HL-60/S4 (cell line): ENCODE data around the gene IQCE.

Source experiments
- in situ Hi-C: fragments of 300-500 bp; cut with MboI; formaldehyde crosslinking; loops from 2 replicates; pipeline ENCODE4 v1.14.3; 2022; ENCODE audit warnings: low sequenced_read_pairs

Gene IQCE

GRCh38 chr7:2613098-2613930, 54.5 kb downstream of the IQCE start:
- in situ Hi-C loops = no loop called here

GRCh38 chr7:2613931-2614600, 55.3 kb downstream of the IQCE start:
- in situ Hi-C loops = no loop called here

GRCh38 chr7:2614631-2615330, 56.0 kb downstream of the IQCE start:
- in situ Hi-C loops = no loop called here

- in situ Hi-C loops = no loop called here
Measured at GRCh38 chr7:2616387-2617324, 57.9 kb downstream of the IQCE start.

- in situ Hi-C loops = no loop called here
Measured at GRCh38 chr7:2617325-2617905, 58.6 kb downstream of the IQCE start.

GRCh38 chr7:2619116-2619515, 60.3 kb downstream of the IQCE start:
- in situ Hi-C loops = no loop called here

GRCh38 chr7:2621061-2621828, 62.5 kb downstream of the IQCE start:
- in situ Hi-C loops = no loop called here

GRCh38 chr7:2621948-2622640, 63.3 kb downstream of the IQCE start:
- in situ Hi-C loops = no loop called here

- in situ Hi-C loops = no loop called here
Measured at GRCh38 chr7:2622869-2623697, 64.3 kb downstream of the IQCE start.

- in situ Hi-C loops = no loop called here
Measured at GRCh38 chr7:2623698-2624014, 64.9 kb downstream of the IQCE start.

GRCh38 chr7:2624293-2624886, 65.6 kb downstream of the IQCE start:
- in situ Hi-C loops = no loop called here

- in situ Hi-C loops = no loop called here
Measured at GRCh38 chr7:2626498-2627117, 67.8 kb downstream of the IQCE start.

GRCh38 chr7:2627258-2628129, 68.7 kb downstream of the IQCE start:
- in situ Hi-C loops = no loop called here

- in situ Hi-C loops = no loop called here
Measured at GRCh38 chr7:2628130-2628482, 69.3 kb downstream of the IQCE start.

- in situ Hi-C loops = no loop called here
Measured at GRCh38 chr7:2628891-2629290, 70.1 kb downstream of the IQCE start.
